Left ventricle myocardium superior (tissue), 1 donor: Measurements from ENCODE around the gene ARID1B. TPM values are rescaled to one million over a fixed set of nuclear protein-coding genes. Genes with fewer than 3 reads are reported as not detected.

Source experiments
- ATAC-seq: fragments of 200-7000 bp; cut with Tn5 transposase; one replicate; pipeline ENCODE4 v1.9.1; 2020; ENCODE audit warnings: mild to moderate bottlenecking, moderate library complexity
- DNase-seq: peaks from one replicate; pipeline ENCODE4 v3.0.0-alpha.2; 2020
- intact Hi-C: fragments of 100-400 bp; cut with micrococcal nuclease; formaldehyde crosslinking; loops from one replicate; pipeline ENCODE4 v1.11.0; 2022
- total RNA-seq: library from RNA; stranded (reverse); fragmentation: NEBNext Ultra II Directional; extraction: Animal tissue kit (Norgen Biotek cat#: 25700); gene quantifications from one replicate; pipeline ENCODE4 v1.2.1, GENCODE V29; 2021
- donor health status: DM: no; HTN: yes; CAD: no; lungs with severe emphysema.

ARID1B gene
- total RNA-seq, 1 donor from 2014 or later: 46.6 TPM

GRCh38 chr6:156883497-156884252, 106.5 kb downstream of the ARID1B start:
- DNase-seq: peak; percentile 21
- intact Hi-C loops: no loop called here
- ATAC-seq: no peak

GRCh38 chr6:156884306-156884705, 107.1 kb downstream of the ARID1B start:
- intact Hi-C loops: no loop called here
- ATAC-seq: no peak
- no peak for DNase-seq

DNA sequence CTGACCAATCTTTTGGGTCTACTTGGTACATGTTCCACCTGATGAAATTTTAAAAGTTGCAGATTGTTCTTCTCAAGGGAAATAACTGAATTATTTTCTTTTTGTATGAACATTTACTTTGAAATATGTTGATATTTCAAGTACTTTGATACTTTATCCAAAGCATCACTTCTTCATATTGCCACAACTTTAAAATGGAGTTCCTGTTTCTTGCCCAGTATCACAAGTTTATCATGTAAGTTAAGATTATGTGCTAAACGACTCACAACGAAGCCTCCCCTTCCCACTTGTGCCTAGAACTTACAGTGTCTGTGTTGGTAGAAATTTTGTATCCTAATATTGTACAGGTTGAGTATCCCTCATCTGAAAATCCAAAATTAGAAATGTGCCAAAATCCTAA, 108.4 kb downstream of the ARID1B start:
- ATAC-seq: no peak
- DNase-seq: no peak
- intact Hi-C loops: no loop called here

GRCh38 chr6:156886409-156886808, 109.2 kb downstream of the ARID1B start:
- ATAC-seq (peak; percentile 61), DNase-seq (no peak)
- intact Hi-C loops: no loop called here

GRCh38 chr6:156887623-156888269, 110.6 kb downstream of the ARID1B start:
- no peak for DNase-seq
- intact Hi-C loops: no loop called here
- ATAC-seq: peak; percentile 33

DNA sequence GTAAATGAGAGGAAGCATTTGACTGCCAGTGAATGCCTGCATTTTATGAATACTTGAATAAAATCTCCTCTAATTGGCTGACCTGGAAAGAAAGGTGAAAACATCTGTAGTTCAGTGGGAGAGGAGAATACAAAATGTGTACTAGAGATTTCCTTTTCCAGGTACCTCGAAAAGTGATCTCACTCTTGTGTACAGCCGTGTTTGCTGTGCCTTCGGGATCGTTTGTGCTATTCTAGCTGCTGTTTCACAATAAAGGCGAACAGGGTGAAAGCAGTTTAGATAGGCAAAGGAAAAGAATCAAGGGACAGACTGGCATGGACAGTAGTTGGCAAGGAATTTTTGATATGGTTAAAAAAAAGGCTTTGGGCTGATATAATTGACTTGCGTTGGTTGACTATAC, 112.3 kb downstream of the ARID1B start:
- DNase-seq (no peak), ATAC-seq (peak; percentile 46)
- intact Hi-C loops: no loop called here

GRCh38 chr6:156889986-156890385, 112.8 kb downstream of the ARID1B start:
- ATAC-seq (peak; percentile 19), DNase-seq (no peak)
- intact Hi-C loops: no loop called here

DNA sequence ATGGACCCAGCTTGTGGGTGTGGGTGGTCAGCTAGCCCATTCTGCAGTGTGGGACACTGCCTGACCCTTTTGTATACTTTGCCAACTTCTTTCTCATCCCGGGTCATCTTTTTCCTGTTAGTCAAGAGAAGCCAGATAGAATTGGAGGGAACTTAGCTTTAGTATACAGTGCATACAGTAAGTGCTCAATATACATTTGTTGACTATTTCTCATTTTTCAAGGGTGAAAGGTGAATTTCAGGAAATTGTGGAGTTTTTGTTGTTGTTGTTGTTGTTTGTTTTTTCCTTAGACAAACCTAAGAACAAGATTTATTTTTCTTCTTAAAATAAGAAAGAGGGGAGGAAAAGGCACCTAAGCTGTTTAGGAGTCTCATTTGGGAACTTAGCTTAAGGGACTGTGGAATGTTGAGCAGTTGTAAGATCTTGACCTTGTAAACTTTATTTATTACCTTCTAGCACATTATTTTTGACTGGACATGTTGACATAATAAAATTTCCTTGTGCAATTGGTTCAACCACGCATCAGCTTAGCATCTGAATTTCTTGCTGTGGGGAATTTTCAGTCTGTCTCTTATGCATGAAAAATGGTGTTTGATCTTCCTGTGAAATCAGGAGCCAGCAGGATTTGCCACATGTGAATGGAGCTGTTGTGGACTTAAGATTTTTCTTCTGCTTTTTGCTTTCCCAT, 113.6 kb downstream of the ARID1B start:
- intact Hi-C loops: no loop called here
- ATAC-seq (no peak), DNase-seq (no peak)

GRCh38 chr6:156897907-156898531, 120.8 kb downstream of the ARID1B start:
- intact Hi-C loops: no loop called here
- ATAC-seq (no peak), DNase-seq (no peak)

GRCh38 chr6:156899071-156899470, 121.9 kb downstream of the ARID1B start:
- DNase-seq (no peak), ATAC-seq (no peak)
- intact Hi-C loops: no loop called here

DNA sequence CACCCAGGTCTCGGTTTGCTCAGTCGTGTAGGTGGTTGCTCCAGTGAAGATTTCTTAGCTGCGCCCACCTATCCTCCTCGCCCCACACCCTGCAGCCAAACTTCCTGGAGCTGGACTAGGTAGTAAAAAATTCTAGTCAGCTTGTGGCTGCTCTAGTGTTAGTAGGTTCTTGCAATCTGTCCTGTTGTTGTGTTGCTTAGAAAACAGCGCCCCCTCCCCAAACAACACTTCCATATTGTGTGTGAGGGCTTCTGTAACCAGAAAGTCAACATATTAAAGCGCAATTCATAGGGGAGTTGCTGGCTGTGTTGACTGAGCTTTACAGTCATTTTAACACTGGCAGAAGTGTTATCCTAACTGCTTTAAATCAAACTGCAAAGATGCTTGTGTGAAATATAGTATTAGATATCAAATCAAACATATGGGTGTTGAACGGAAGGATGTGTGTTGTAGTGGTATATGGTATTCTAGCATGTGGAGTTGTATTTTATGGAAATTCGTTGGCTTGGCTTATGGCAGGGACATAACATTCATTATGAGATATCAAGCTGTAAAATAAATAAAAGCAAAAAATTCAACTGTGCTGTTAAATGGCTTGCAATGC, 122.5 kb downstream of the ARID1B start:
- ATAC-seq (no peak), DNase-seq (no peak)
- intact Hi-C loops: no loop called here

DNA sequence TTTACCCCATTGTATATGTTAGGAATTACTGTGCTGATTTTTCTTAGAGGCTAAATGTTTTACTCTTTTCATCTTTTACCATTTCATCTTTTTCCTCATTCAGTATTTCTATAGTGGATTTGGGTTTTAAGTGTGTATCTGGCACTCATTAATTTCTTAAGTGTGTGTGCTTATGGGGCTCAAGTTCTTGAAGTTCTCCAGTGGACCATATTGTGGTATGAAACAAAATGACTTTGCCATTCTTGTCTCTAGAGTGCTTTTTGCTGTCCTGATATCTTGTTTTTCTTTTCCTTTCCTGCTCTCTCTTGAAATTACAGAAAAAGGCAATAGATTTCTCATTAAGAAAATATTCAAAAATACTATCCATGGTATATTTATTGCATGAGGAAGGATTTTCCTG, 123.1 kb downstream of the ARID1B start:
- ATAC-seq: no peak
- intact Hi-C loops: no loop called here
- no peak for DNase-seq

- intact Hi-C loops: no loop called here
- ATAC-seq (no peak), DNase-seq (no peak)
Measured at GRCh38 chr6:156901309-156902019, 124.3 kb downstream of the ARID1B start.

GRCh38 chr6:156902782-156903181, 125.6 kb downstream of the ARID1B start:
- DNase-seq: no peak
- no peak for ATAC-seq
- intact Hi-C loops: no loop called here

DNA sequence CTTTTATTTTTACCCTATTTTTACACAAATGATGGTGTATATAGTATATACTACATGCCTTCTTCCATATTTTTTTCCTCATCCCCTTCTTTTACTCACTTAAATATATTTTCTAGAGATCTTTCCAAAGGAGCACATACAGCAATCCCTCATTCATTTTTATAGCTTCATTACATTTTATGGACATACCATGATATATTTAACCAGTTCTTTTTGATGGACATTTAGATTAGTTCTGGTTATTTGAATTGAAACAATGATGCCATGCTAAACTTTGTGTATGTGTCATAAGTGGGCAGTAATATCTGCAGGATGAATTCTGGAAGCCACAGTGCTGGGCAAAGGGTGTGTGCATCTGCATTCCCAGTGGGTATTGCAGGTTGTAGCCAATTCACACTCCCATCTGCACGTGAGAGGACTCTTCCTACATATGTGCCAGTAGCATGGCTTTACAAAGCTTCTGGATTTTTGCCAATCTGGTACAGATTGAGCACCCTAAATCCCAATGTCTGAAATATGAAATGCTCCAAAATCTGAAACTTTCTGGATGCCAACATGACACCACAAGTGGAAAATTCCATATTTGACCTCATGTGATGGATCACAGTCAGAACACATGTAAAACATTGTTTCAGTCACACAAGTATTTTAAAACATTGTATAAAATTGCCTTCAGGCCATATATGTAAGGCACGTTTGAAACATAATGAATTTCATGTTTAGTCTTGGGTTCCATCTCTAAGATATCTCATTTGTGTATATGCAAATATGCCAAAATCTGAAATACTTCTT, 127.2 kb downstream of the ARID1B start:
- ATAC-seq: no peak
- DNase-seq: no peak
- intact Hi-C loops: no loop called here

DNA sequence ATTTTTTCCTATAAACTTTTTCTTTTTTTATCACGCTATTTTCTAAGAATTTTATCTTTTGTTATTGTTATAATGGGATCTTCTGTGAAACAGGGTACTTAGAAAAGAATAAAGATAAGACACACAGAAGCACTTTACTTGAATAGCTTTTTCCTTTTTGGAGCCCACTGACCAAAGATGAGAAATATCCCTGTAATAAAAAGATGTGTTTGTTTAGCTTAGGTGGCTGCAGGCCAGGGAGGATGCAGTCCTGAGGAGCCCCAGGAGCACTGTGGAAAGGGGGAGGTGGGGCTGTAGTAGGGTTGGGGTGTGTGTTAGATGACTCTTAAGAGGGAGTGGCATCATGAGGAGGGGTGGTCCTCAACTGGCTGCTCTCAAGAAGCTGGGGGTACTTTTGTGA, 128.6 kb downstream of the ARID1B start:
- peak; percentile 23 for ATAC-seq
- intact Hi-C loops: no loop called here
- no peak for DNase-seq

GRCh38 chr6:156906451-156906850, 129.3 kb downstream of the ARID1B start:
- DNase-seq (no peak), ATAC-seq (no peak)
- intact Hi-C loops: no loop called here
